Upper lobe of right lung (tissue), 1 donor: ENCODE data around the gene CDHR4. TPM values are rescaled to one million over a fixed set of nuclear protein-coding genes. Genes with fewer than 3 reads are reported as not detected.

ENCODE experiments used
- ATAC-seq: fragments of 200-7000 bp; cut with Tn5 transposase; one replicate; pipeline ENCODE4 v1.9.1; 2020; ENCODE audit warnings: mild to moderate bottlenecking, moderate library complexity
- DNase-seq: peaks from one replicate; pipeline ENCODE4 v3.0.0-alpha.2; 2020
- H3K27ac ChIP-seq: fragments of 200-600 bp; one replicate; pipeline ENCODE4 v1.8.0; 2022
- H3K27me3 ChIP-seq: fragments of 200-600 bp; one replicate; pipeline ENCODE4 v1.8.0; 2022; ENCODE audit warnings: mild to moderate bottlenecking
- H3K36me3 ChIP-seq: fragments of 200-600 bp; one replicate; pipeline ENCODE4 v1.8.0; 2022
- H3K4me1 ChIP-seq: fragments of 200-600 bp; one replicate; pipeline ENCODE4 v1.8.0; 2022
- H3K4me3 ChIP-seq: fragments of 200-600 bp; one replicate; pipeline ENCODE4 v1.8.0; 2022; ENCODE audit warnings: mild to moderate bottlenecking
- H3K9me3 ChIP-seq: fragments of 200-600 bp; one replicate; pipeline ENCODE4 v1.8.0; 2022
- intact Hi-C: fragments of 100-400 bp; cut with DNase I; formaldehyde crosslinking; loops from one replicate; pipeline ENCODE4 v1.11.0; 2022
- long read RNA-seq: library from polyadenylated mRNA; unstranded; transcript quantifications from one replicate; pipeline ENCODE4 v2.0.0, GENCODE V29; 2021
- total RNA-seq: library from RNA; stranded (reverse); fragmentation: NEBNext Ultra II Directional; extraction: Animal tissue kit (Norgen Biotek cat#: 25700); gene quantifications from one replicate; pipeline ENCODE4 v1.2.1, GENCODE V29; 2021
- TF ChIP-seq, protein P1 (sequence below): fragments of 200-600 bp; IDR thresholded peaks from one replicate; pipeline ENCODE4 v1.8.0; 2022; ENCODE audit warnings: antibody characterized with exemption
- donor health status: DM: no; HTN: yes; CAD: no; lungs with severe emphysema.

Gene CDHR4, protein sequence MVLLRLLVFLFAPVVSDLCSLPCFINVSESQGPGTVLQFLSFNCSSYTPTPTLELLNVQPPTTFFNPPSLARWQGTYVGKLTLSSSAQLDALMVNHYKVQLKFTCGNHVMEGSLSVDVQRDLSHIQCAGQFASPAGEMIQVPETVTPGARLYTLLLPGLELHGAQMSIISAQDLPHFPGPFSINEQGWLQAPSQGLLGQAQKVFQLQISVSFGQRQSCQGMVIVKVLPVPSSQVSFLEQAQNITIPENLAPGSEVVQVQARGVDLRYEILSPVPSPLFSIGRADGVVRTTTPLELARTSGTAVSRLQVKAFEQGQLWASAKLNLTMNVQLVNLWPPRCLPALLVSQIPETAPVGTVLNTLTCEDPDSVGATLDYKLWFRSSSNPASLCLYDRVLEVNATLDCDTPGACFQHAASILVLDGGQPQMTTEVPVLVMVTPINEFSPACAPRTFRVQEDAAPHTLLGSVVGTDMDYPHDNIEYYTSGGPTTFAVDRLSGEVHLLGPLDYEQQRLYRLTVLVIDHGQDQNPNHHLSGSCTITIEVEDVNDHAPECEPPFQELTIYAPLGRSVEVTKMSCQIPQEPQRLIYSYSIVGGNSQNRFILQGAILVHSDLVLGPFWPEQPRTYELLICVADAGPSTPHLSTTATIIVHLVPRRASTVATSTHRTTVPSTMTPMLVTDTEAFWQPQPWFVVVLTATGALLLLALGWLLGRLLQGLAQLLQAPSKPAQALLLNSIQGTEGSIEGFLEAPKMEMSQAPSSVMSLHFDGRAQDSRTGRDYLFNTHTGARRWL
- not detected for total RNA-seq
- long read RNA-seq, result 0 reads

- Histone ChIP-seq H3K27me3 (no peaks in the 10 kb centered on the region), H3K4me3 (no peak within 1 kb of the TSS), H3K9me3 (no peaks in the 10 kb centered on the region), H3K27ac (no peak within 1 kb of the TSS), H3K4me1 (peaks cover 11% of the 10 kb centered on the region), H3K36me3 (no peaks in the 10 kb centered on the region)
- intact Hi-C loops, result loop anchor here (5.0 to 10.0 kb wide), 2 partner anchors 38 to 115 kb away; no protein-coding TSS in a partner anchor
- no peak for ATAC-seq
- DNase-seq, result no peak
- TF ChIP-seq, protein P1, sequence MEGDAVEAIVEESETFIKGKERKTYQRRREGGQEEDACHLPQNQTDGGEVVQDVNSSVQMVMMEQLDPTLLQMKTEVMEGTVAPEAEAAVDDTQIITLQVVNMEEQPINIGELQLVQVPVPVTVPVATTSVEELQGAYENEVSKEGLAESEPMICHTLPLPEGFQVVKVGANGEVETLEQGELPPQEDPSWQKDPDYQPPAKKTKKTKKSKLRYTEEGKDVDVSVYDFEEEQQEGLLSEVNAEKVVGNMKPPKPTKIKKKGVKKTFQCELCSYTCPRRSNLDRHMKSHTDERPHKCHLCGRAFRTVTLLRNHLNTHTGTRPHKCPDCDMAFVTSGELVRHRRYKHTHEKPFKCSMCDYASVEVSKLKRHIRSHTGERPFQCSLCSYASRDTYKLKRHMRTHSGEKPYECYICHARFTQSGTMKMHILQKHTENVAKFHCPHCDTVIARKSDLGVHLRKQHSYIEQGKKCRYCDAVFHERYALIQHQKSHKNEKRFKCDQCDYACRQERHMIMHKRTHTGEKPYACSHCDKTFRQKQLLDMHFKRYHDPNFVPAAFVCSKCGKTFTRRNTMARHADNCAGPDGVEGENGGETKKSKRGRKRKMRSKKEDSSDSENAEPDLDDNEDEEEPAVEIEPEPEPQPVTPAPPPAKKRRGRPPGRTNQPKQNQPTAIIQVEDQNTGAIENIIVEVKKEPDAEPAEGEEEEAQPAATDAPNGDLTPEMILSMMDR, result no peak
Measured at GRCh38 chr3:49799761-49800160, at the start of gene CDHR4. Gene CDHR4, minus strand, starts transcription at chr3:49799873. Its CDS starts 61 bp downstream, at chr3:49799812.

- Histone ChIP-seq H3K27ac (no peak overlapping the region), H3K36me3 (no peaks in the 10 kb centered on the region), H3K27me3 (no peaks in the 10 kb centered on the region), H3K4me3 (no peak overlapping the region), H3K4me1 (no peaks in the 10 kb centered on the region), H3K9me3 (no peaks in the 10 kb centered on the region)
- no peak for ATAC-seq
- TF ChIP-seq, protein P1, result no peak
- intact Hi-C loops, result no loop called here
- DNase-seq, result no peak
Measured at GRCh38 chr3:49845694-49846093, 46.0 kb upstream of the CDHR4 start.

GRCh38 chr3:49844464-49845183, 45.0 kb upstream of the CDHR4 start:
- Histone ChIP-seq H3K4me3 (no peak overlapping the region), H3K9me3 (no peaks in the 10 kb centered on the region), H3K36me3 (no peaks in the 10 kb centered on the region), H3K27me3 (no peaks in the 10 kb centered on the region), H3K27ac (no peak overlapping the region), H3K4me1 (peaks cover 8% of the 10 kb centered on the region)
- intact Hi-C loops, result no loop called here
- no peak for DNase-seq
- ATAC-seq, result no peak
- TF ChIP-seq, protein P1, result no peak

- Histone ChIP-seq H3K27me3 (no peaks in the 10 kb centered on the region), H3K9me3 (no peaks in the 10 kb centered on the region), H3K27ac (no peak overlapping the region), H3K4me1 (peaks cover 13% of the 10 kb centered on the region), H3K36me3 (no peaks in the 10 kb centered on the region), H3K4me3 (no peak overlapping the region)
- intact Hi-C loops, result no loop called here
- ATAC-seq (no peak), DNase-seq (no peak)
- TF ChIP-seq, protein P1, result no peak
Measured at GRCh38 chr3:49842843-49843517, 43.3 kb upstream of the CDHR4 start.

DNA sequence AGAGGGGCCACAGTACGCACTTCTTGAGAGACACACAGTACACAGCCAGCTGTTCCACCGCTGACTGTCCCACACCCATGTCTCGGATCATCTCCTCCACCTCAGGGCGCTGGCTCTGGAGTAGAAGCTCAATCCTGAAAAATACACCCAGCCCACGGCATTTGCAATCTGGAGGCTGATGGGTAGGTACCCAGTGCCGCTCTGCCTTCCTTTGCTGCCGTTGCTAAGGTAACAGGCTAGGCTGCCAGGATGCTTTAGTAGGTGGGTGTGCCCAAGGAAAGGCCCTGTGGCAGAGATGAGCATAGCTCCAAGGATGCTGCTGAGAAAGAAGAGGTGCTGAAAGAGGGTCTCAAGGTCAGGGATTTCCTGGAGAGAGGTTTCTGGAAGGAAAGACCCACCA, 42.1 kb upstream of the CDHR4 start:
- no peaks in the 10 kb centered on the region for H3K9me3 ChIP-seq
- DNase-seq, result no peak
- no peak overlapping the region for H3K27ac ChIP-seq
- TF ChIP-seq, protein P1, result no peak
- intact Hi-C loops, result no loop called here
- H3K27me3 ChIP-seq, result no peaks in the 10 kb centered on the region
- no peak overlapping the region for H3K4me3 ChIP-seq
- H3K36me3 ChIP-seq, result no peaks in the 10 kb centered on the region
- peaks cover 13% of the 10 kb centered on the region for H3K4me1 ChIP-seq
- ATAC-seq, result no peak
